Measurements from ENCODE around the gene INHBB.

GRCh38 chr2:120391911-120392665, 46.2 kb downstream of the INHBB start:
- no peak for TF ChIP-seq CTCF (IDR thresholded peaks at IDR 0.05)
- no peak for TF ChIP-seq EP300 (IDR thresholded peaks at IDR 0.05)
- no peak for TF ChIP-seq POLR2AphosphoS5 (IDR thresholded peaks at IDR 0.05)
